Stimulated activated CD4-positive, alpha-beta T cell treated with anti-CD3 and anti-CD28 coated beads, Interleukin-4, amount 100 ng/mL, for 48 hours (primary cell): ENCODE measurements around the gene BMP5.

Experiments used
- DNase-seq, 2 donors: peaks; one replicate each; pipeline ENCODE4 v3.0.0-alpha.2; 2020; ENCODE audit warnings: low read depth in 2 of 2

Gene BMP5

DNA sequence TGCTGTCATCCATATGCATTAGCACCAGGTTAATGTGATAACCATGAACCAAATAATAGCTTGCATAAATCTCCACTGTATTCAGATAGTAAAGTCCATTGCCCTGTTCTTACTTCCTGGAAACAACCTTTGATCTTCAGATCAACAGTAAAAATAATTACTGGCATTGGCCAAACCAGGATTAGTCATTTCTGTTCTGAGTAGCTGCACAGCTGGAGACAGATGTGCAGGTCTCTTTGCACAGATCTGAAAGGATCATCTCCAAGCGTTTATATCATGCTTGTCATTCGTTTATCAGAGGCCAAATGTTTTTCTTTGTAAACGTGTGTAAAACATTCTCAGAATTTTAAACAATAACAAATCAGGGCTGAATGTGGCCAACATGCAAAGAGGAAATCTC is 162.0 kb downstream of the BMP5 start:
- DNase-seq: no peak

DNA sequence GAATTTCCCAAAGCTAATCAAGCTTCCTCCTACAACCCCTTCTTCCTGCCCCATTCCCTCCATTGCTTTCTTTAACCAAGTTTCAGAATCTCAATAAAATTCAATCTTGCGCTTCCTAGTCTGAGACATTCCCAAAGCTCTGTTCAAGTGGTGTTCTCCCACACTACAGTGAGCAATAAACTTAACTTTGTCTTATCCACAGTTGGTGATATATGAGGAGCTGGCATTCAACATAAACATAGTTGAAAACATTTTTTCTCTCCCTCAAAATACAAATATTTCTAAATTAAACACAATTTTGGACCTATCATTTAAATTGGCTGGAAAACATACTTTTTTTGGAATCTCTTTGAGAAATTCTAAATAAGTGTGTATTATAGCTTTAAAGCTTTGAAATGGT is 166.7 kb downstream of the BMP5 start:
- DNase-seq: no peak

DNA sequence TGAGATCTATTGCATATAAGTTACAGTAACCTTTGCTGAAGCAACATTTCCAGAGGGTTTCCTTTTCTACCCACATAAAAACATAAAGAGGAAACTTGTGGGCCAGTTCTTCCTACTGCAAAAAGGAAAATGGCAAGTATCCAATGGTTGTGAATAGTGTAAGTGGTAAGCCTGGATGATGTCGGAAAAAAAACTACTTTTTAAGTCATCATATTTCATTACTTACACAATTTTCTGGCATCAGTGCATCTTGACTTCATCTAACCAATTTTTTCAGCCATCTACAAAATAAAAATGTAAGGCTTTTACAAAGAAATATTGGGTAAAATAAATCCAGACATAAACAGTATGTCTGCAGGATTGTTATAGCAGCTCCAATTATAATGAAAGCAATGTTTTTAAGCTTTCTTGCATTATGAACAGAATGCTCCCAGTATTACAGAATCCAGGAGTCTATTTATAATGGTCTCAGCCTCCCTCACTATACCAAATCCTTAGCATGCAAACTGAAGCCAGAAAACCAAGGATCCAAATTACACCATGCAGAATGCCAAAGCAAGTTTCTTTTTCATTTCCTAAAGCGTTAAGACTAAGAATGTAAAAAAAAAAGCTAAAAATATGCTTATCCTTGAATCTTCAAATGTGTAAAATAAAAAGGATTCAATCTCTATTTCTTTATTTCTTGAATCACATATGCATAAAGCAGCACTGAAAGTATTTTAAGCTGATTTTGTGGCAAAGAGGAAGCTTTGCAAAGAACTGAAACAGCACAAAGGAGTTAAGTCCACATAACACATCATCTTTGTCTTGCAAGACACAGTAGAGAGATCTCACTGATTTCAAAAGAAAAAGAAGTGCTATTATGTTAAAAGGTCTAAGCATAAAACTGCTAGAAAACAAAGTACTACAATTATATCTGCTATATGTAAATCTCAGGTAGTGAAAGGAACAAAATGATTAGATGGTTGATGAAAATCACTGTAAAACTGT is 169.6 kb downstream of the BMP5 start:
- DNase-seq: no peak

DNA sequence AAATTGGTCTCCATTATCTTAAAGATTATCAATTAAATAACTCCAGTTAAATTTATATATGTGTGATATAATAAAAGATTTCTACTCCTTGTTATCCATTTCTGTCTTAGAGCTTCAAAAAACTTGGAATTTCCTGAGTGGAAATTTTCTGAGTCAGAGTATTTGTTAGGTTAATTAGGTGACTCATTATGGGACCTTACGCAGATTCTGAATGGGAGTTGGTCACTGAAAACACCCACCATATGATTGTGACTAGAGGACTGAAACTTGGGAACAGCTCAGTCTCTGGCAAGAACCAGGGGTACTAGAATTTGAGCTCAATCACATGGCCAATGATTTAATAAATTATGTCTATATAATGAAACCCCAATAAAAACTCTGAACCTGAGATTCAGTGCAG is 171.0 kb downstream of the BMP5 start:
- DNase-seq: no peak
